ENCODE results near the gene FBXL3.

DNA sequence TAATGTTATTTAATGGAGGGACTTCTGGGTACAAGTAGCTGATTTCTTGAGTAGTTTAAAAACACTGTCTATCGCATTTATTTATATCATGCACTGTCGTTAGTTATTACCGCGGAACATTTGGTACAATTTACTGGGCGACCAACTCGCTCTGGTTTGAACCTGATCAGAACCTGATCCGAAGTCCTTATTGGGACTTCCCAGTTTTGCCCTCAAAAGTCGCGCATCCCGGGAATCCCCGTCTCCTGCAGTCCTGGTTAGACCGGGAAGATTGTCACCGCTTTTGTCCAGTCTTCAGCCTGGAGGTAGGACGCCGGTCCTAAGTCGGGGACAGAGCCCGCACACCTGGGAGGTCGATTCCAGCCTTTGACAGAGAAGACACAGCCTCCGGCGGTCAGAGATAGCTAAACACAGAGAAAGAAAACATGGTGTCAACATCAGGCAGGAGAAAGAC lies 34.4 kb downstream of the FBXL3 start:
- TF ChIP-seq POLR2A (IDR thresholded peaks at IDR 0.05) (no peak), CTCF (IDR thresholded peaks at IDR 0.05) (no peak)

Measured in thyroid gland (tissue), 4 donors.